ENCODE data around the gene EGLN1. TPM values are rescaled to one million over a fixed set of nuclear protein-coding genes. Genes with fewer than 3 reads are reported as not detected.
"Not testable (repeated sequence)": the region's sequence is repeated elsewhere in the genome, so short reads cannot be mapped to it uniquely, and the experiment has no call there.

EGLN1 gene
- 3.9 TPM for polyA plus RNA-seq (2013, experiment 1 of 2)
- polyA plus RNA-seq (2013, experiment 2 of 2), result 4.0 TPM

DNA sequence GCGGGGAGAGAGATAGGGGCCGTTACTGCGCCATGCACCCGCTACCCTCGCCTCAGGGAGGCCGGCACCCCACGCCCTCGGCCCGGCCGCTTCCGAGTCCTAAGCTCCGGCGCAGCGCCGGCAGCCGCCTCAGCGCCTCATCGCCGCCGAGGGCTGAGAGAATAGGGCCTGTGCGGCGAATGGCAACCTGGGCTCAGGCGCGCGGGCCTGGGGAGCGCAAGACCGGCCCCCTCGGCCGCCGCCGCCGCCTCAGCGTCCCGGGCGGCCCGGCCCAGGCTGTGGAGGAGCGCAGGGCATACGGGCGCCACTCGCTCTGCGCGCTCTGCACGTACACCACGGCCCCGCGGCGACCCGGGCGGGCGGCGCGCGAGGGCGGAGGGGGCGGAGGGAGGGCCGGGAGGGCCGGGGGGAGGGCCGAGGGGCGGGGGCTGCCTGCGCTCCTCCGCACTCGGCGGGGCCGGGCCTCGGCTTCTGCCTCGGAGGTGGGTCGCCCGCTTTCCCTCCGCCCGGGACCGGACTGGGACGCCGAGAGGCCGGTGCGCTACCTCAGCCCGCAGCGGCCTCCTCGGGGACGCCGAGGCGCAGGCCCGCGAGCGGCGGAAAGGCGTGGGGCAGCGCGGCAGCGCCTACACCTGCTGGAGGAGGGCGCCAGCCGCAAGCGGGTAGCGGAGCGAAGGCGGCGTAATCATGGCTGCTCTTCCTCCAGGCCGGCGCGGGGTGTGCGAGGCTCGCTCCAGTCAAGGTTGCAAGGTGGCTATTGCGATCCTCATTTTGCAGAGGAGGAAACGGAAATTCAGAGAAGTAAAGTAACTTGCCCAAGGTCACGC, at the start of gene EGLN1:
EGLN1 (minus strand) TSS at position 317 of the 827 bp plus-strand sequence. CDS start 399 bp downstream, outside the sequence.
- H3K56ac ChIP-seq (ENCODE audit: low read length), result peak within 1 kb of the TSS; percentile 98
- H3K79me1 ChIP-seq (ENCODE audit: low read length), result no peaks in the 10 kb centered on the region
- H4K5ac ChIP-seq (ENCODE audit: low read length), result no peak within 1 kb of the TSS
- no peak within 1 kb of the TSS for H3K23ac ChIP-seq (ENCODE audit: low read length)
- no peaks in the 10 kb centered on the region for H3K36me3 ChIP-seq (ENCODE audit: control insufficient read depth, insufficient read depth, low read length)
- peak within 1 kb of the TSS; percentile 82 for H3K27ac ChIP-seq (ENCODE audit: low read depth, low read length)
- peak within 1 kb of the TSS; percentile 79 for H3K9ac ChIP-seq (ENCODE audit: low read length)
- no peak within 1 kb of the TSS for H2BK15ac ChIP-seq (replicated peaks; ENCODE audit: low read depth)
- no CpG with 5 or more reads among the region's 104 CpGs for WGBS (ENCODE audit: extremely low coverage, insufficient coverage, low lambda C conversion rate)
- peak within 1 kb of the TSS; percentile 54 for H3K18ac ChIP-seq (ENCODE audit: low read length)
- no peaks in the 10 kb centered on the region for H3K4me1 ChIP-seq (ENCODE audit: control insufficient read depth, low read depth, low read length)
- H3K4me2 ChIP-seq (ENCODE audit: low read length), result peak within 1 kb of the TSS; percentile 61
- H3K27me3 ChIP-seq (ENCODE audit: insufficient read depth, low read length, poor library complexity), result peaks cover 15% of the 10 kb centered on the region
- no peak within 1 kb of the TSS for H4K8ac ChIP-seq (ENCODE audit: low read depth, low read length)
- H2BK5ac ChIP-seq (ENCODE audit: low read length), result peak within 1 kb of the TSS; percentile 35
- no peak within 1 kb of the TSS for H2AK5ac ChIP-seq (ENCODE audit: low read length)
- DNase-seq, result peak; percentile 84
- H3K4ac ChIP-seq (ENCODE audit: low read depth, low read length), result peak within 1 kb of the TSS; percentile 26
- no peaks in the 10 kb centered on the region for H3K79me2 ChIP-seq (ENCODE audit: control insufficient read depth, insufficient read depth, low read length)
- H2BK120ac ChIP-seq (ENCODE audit: low read depth, low read length), result no peak within 1 kb of the TSS
- peak within 1 kb of the TSS; percentile 54 for H3K4me3 ChIP-seq (ENCODE audit: low read length)

DNA sequence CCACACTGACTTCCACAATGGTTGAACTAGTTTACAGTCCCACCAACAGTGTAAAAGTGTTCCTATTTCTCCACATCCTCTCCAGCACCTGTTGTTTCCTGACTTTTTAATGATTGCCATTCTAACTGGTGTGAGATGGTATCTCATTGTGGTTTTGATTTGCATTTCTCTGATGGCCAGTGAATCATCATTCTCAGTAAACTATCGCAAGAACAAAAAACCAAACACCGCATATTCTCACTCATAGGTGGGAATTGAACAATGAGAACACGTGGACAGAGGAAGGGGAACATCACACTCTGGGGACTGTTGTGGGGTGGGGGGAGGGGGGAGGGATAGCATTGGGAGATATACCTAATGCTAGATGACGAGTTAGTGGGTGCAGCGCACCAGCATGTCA, 49.4 kb upstream of the EGLN1 start:
- not testable (repeated sequence) for H3K27me3 ChIP-seq (ENCODE audit: insufficient read depth, low read length, poor library complexity); H3K4me2 ChIP-seq (ENCODE audit: low read length); H2BK5ac ChIP-seq (ENCODE audit: low read length); H4K8ac ChIP-seq (ENCODE audit: low read depth, low read length); H3K79me1 ChIP-seq (ENCODE audit: low read length); H2AK5ac ChIP-seq (ENCODE audit: low read length); DNase-seq; H3K79me2 ChIP-seq (ENCODE audit: control insufficient read depth, insufficient read depth, low read length); H3K56ac ChIP-seq (ENCODE audit: low read length); H3K4me3 ChIP-seq (ENCODE audit: low read length); H3K4me1 ChIP-seq (ENCODE audit: control insufficient read depth, low read depth, low read length); H3K9ac ChIP-seq (ENCODE audit: low read length); H2BK15ac ChIP-seq (replicated peaks; ENCODE audit: low read depth); H3K18ac ChIP-seq (ENCODE audit: low read length); H3K4ac ChIP-seq (ENCODE audit: low read depth, low read length); H3K36me3 ChIP-seq (ENCODE audit: control insufficient read depth, insufficient read depth, low read length); H4K5ac ChIP-seq (ENCODE audit: low read length); H2BK120ac ChIP-seq (ENCODE audit: low read depth, low read length); H3K27ac ChIP-seq (ENCODE audit: low read depth, low read length); H3K23ac ChIP-seq (ENCODE audit: low read length)
- WGBS (ENCODE audit: extremely low coverage, insufficient coverage, low lambda C conversion rate), result no CpG with 5 or more reads among the region's 5 CpGs

DNA sequence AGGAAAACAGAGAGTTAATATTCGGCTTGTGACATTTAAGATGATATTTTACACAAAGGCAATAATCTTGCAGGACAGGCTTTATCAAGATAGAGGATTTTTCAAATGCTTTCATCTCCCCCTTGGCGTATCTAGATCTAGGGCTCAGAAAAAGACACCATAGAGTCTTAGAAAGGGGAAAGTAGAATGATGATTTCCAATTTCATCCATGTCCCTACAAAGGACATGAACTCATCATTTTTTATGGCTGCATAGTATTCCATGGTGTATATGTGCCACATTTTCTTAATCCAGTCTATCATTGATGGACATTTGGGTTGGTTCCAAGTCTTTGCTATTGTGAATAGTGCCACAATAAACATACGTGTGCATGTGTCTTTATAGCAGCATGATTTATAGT, 48.9 kb upstream of the EGLN1 start:
- H2BK120ac ChIP-seq (ENCODE audit: low read depth, low read length); H3K18ac ChIP-seq (ENCODE audit: low read length); H3K27me3 ChIP-seq (ENCODE audit: insufficient read depth, low read length, poor library complexity); H2BK15ac ChIP-seq (replicated peaks; ENCODE audit: low read depth); H3K23ac ChIP-seq (ENCODE audit: low read length); H4K5ac ChIP-seq (ENCODE audit: low read length); DNase-seq; H3K27ac ChIP-seq (ENCODE audit: low read depth, low read length); H3K79me2 ChIP-seq (ENCODE audit: control insufficient read depth, insufficient read depth, low read length); H3K4me1 ChIP-seq (ENCODE audit: control insufficient read depth, low read depth, low read length); H3K4me2 ChIP-seq (ENCODE audit: low read length); H3K4ac ChIP-seq (ENCODE audit: low read depth, low read length); H3K4me3 ChIP-seq (ENCODE audit: low read length); H3K36me3 ChIP-seq (ENCODE audit: control insufficient read depth, insufficient read depth, low read length); H2AK5ac ChIP-seq (ENCODE audit: low read length); H3K56ac ChIP-seq (ENCODE audit: low read length); H4K8ac ChIP-seq (ENCODE audit: low read depth, low read length); H3K9ac ChIP-seq (ENCODE audit: low read length); H2BK5ac ChIP-seq (ENCODE audit: low read length); H3K79me1 ChIP-seq (ENCODE audit: low read length): not testable (repeated sequence)
- WGBS (ENCODE audit: extremely low coverage, insufficient coverage, low lambda C conversion rate), result no CpG with 5 or more reads among the region's 3 CpGs

DNA sequence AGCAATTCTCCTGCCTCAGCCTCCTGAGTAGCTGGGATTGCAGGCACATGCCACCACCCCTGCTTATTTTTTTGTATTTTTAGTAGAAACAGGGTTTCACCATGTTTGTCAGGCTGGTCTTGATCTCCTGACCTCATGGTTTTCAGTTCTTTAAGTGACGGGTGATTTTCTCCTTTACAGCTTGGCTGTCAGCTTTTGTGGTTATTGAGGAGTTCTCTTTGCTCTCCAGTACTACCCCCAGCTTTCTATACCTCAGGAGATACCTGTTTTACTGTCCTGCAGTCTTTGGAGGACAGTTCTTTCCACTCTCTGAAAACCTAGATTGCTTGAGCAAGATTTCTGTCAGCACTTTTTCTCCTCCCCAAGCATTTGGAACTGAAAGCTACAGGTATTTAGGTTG, 45.9 kb upstream of the EGLN1 start:
- H3K36me3 ChIP-seq (ENCODE audit: control insufficient read depth, insufficient read depth, low read length), result no peaks in the 10 kb centered on the region
- no peaks in the 10 kb centered on the region for H3K79me2 ChIP-seq (ENCODE audit: control insufficient read depth, insufficient read depth, low read length)
- no peak overlapping the region for H3K4ac ChIP-seq (ENCODE audit: low read depth, low read length)
- DNase-seq, result no peak
- no peak overlapping the region for H4K8ac ChIP-seq (ENCODE audit: low read depth, low read length)
- H4K5ac ChIP-seq (ENCODE audit: low read length), result no peak overlapping the region
- H3K4me3 ChIP-seq (ENCODE audit: low read length), result no peak overlapping the region
- H3K23ac ChIP-seq (ENCODE audit: low read length), result no peak overlapping the region
- no peaks in the 10 kb centered on the region for H3K27me3 ChIP-seq (ENCODE audit: insufficient read depth, low read length, poor library complexity)
- no peak overlapping the region for H3K27ac ChIP-seq (ENCODE audit: low read depth, low read length)
- H3K79me1 ChIP-seq (ENCODE audit: low read length), result no peaks in the 10 kb centered on the region
- no peak overlapping the region for H2BK120ac ChIP-seq (ENCODE audit: low read depth, low read length)
- no peak overlapping the region for H3K18ac ChIP-seq (ENCODE audit: low read length)
- no CpG with 5 or more reads among the region's 1 CpG for WGBS (ENCODE audit: extremely low coverage, insufficient coverage, low lambda C conversion rate)
- no peak overlapping the region for H3K9ac ChIP-seq (ENCODE audit: low read length)
- H2BK5ac ChIP-seq (ENCODE audit: low read length), result no peak overlapping the region
- H3K4me1 ChIP-seq (ENCODE audit: control insufficient read depth, low read depth, low read length), result no peaks in the 10 kb centered on the region
- no peak overlapping the region for H2AK5ac ChIP-seq (ENCODE audit: low read length)
- no peak overlapping the region for H3K56ac ChIP-seq (ENCODE audit: low read length)
- H2BK15ac ChIP-seq (replicated peaks; ENCODE audit: low read depth), result no peak overlapping the region
- H3K4me2 ChIP-seq (ENCODE audit: low read length), result no peak overlapping the region

DNA sequence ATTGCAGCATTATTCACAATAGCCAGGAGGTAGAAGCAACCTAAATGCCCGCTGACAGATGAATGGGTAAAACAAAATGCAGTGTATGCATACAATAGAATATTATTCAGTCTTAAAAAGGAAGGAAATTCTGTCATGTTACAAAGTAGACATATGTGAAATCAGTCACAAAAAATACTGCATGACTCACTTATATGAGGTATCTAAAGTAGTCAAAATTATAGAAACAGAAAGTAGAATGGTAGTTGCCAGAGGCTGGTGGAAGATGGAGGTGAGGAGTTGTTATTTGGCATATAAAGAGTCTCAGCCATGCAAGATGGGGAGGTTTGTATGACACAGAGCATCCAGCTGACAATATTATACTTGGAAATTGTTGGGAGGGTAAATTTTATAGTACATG, 43.0 kb upstream of the EGLN1 start:
- Histone ChIP-seq H2AK5ac (ENCODE audit: low read length) (no peak overlapping the region), H3K79me2 (ENCODE audit: control insufficient read depth, insufficient read depth, low read length) (no peaks in the 10 kb centered on the region), H2BK5ac (ENCODE audit: low read length) (no peak overlapping the region), H3K4me2 (ENCODE audit: low read length) (no peak overlapping the region), H2BK15ac (replicated peaks; ENCODE audit: low read depth) (no peak overlapping the region), H4K8ac (ENCODE audit: low read depth, low read length) (no peak overlapping the region), H2BK120ac (ENCODE audit: low read depth, low read length) (no peak overlapping the region), H3K56ac (ENCODE audit: low read length) (no peak overlapping the region), H3K27me3 (ENCODE audit: insufficient read depth, low read length, poor library complexity) (no peaks in the 10 kb centered on the region), H3K23ac (ENCODE audit: low read length) (no peak overlapping the region), H3K4me1 (ENCODE audit: control insufficient read depth, low read depth, low read length) (no peaks in the 10 kb centered on the region), H3K9ac (ENCODE audit: low read length) (no peak overlapping the region), H4K5ac (ENCODE audit: low read length) (no peak overlapping the region), H3K27ac (ENCODE audit: low read depth, low read length) (no peak overlapping the region), H3K4me3 (ENCODE audit: low read length) (no peak overlapping the region), H3K36me3 (ENCODE audit: control insufficient read depth, insufficient read depth, low read length) (no peaks in the 10 kb centered on the region), H3K4ac (ENCODE audit: low read depth, low read length) (no peak overlapping the region), H3K18ac (ENCODE audit: low read length) (no peak overlapping the region), H3K79me1 (ENCODE audit: low read length) (no peaks in the 10 kb centered on the region)
- no peak for DNase-seq
- WGBS (ENCODE audit: extremely low coverage, insufficient coverage, low lambda C conversion rate), result no CpG with 5 or more reads among the region's 1 CpG

All from mesendoderm (in vitro differentiated cells).